Activated naive CD8-positive, alpha-beta T cell treated with anti-CD3 and anti-CD28 coated beads for 36 hours (primary cell): ENCODE results near the gene ZDHHC9. TPM values are rescaled to one million over a fixed set of nuclear protein-coding genes. Genes with fewer than 3 reads are reported as not detected.

Experiments used
- DNase-seq: peaks from one replicate; pipeline ENCODE4 v3.0.0; 2021
- H3K27ac Mint-ChIP-seq: one replicate; pipeline ENCODE4 v1.8.0; 2022; ENCODE audit warnings: mild to moderate bottlenecking, moderate library complexity, mixed read lengths
- H3K27me3 Mint-ChIP-seq: one replicate; pipeline ENCODE4 v1.8.0; 2022; ENCODE audit warnings: mild to moderate bottlenecking, mixed read lengths
- H3K36me3 Mint-ChIP-seq: one replicate; pipeline ENCODE4 v1.8.0; 2021; ENCODE audit warnings: mild to moderate bottlenecking, mixed read lengths
- H3K4me1 Mint-ChIP-seq: one replicate; pipeline ENCODE4 v1.8.0; 2021; ENCODE audit warnings: mixed read lengths
- H3K4me3 Mint-ChIP-seq: one replicate; pipeline ENCODE4 v1.8.0; 2022; ENCODE audit warnings: mild to moderate bottlenecking, moderate library complexity, mixed read lengths
- H3K9me3 Mint-ChIP-seq: one replicate; pipeline ENCODE4 v1.8.0; 2022; ENCODE audit warnings: mixed read lengths
- total RNA-seq, 2 experiments: library from RNA; stranded (reverse); gene quantifications; one replicate each; pipeline ENCODE4 v1.2.3, GENCODE V29; 2021

Gene ZDHHC9
- total RNA-seq, 2 experiments from 2014 or later: 10.9 to 12.8 TPM

DNA sequence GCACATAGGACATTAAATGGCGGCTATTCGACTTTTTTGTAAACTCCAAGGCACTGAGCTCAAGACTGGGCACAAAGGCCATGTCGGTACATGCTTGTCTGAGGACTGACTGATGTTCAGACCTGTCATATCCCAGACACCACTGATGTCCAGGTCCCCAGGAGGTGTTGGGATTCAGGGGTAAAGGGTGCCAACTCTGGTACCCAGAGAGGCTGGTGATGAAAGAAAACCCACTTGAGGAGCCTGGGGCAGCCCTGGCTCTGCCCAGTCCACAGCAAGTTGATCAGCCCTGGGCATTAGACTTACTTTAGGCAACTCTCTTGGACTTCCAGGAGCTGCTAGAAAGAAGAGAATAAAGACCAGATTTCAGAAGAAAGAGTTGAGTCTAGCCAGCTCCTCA is 45.2 kb downstream of the ZDHHC9 start:
- Mint-ChIP-seq H3K36me3 (peaks cover 26% of the 10 kb centered on the region), H3K9me3 (no peaks in the 10 kb centered on the region), H3K27ac (peak overlapping the region; percentile 76), H3K27me3 (no peaks in the 10 kb centered on the region), H3K4me3 (no peak overlapping the region), H3K4me1 (peaks cover 27% of the 10 kb centered on the region)
- no peak for DNase-seq

GRCh38 chrX:129797251-129797906 is 46.3 kb downstream of the ZDHHC9 start:
- Mint-ChIP-seq H3K27ac (no peak overlapping the region), H3K4me3 (no peak overlapping the region), H3K9me3 (no peaks in the 10 kb centered on the region), H3K27me3 (no peaks in the 10 kb centered on the region), H3K36me3 (peaks cover 26% of the 10 kb centered on the region), H3K4me1 (peaks cover 27% of the 10 kb centered on the region)
- DNase-seq: no peak

DNA sequence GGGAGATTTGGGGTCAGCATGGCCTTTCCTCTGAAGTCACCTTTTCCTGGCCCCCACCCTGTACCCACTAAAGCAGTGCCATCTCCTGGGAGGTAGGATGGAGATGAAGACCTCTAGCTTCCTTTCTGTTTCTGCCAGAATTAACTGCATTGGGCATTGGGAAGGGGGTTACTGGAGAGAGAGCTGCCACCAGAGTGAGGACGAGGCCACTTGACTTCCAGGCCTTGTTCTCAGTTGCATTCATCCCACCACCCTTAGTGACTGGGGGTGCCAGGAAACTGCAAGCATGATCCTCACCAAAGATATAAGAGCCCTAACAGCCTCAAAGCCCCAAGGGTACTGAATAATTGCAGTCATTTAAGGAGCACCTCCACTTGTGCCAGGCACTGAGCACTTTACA is 48.1 kb downstream of the ZDHHC9 start:
- DNase-seq: no peak
- peak overlapping the region; percentile 72 for H3K27ac Mint-ChIP-seq
- H3K9me3 Mint-ChIP-seq: no peaks in the 10 kb centered on the region
- H3K4me1 Mint-ChIP-seq: peaks cover 27% of the 10 kb centered on the region
- peaks cover 26% of the 10 kb centered on the region for H3K36me3 Mint-ChIP-seq
- H3K27me3 Mint-ChIP-seq: no peaks in the 10 kb centered on the region
- no peak overlapping the region for H3K4me3 Mint-ChIP-seq

DNA sequence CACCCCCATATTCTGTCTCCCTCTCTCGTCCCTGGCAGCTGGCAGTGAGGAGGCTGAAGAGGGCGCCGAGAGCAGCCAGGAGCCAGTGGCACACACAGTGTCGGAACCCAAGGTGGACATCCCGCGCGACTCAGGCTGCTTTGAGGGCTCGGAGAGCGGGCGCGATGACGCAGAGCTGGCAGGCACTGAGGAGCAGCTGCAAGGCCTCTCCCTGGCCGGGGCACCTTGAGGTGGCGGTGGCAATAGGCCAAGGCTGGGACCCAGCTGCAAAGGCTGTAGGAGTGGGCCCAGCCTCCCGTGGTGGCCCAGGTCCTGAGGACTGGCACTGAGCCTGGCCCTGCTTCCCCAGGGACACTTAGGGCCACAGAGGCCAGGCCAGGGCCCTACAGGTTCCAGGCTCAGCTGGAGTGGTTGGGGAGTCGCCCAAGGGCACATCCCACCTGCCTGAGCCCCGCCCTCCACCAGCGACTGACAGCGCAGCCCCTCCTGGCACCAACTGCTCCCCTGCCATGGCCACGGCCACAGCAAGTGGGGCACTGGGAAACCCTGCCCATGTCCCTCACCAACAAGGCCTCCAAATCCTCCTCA is 50.0 kb downstream of the ZDHHC9 start:
- Mint-ChIP-seq H3K36me3 (peaks cover 15% of the 10 kb centered on the region), H3K27ac (no peak overlapping the region), H3K9me3 (no peaks in the 10 kb centered on the region), H3K4me1 (peaks cover 16% of the 10 kb centered on the region), H3K27me3 (no peaks in the 10 kb centered on the region), H3K4me3 (no peak overlapping the region)
- DNase-seq: no peak

DNA sequence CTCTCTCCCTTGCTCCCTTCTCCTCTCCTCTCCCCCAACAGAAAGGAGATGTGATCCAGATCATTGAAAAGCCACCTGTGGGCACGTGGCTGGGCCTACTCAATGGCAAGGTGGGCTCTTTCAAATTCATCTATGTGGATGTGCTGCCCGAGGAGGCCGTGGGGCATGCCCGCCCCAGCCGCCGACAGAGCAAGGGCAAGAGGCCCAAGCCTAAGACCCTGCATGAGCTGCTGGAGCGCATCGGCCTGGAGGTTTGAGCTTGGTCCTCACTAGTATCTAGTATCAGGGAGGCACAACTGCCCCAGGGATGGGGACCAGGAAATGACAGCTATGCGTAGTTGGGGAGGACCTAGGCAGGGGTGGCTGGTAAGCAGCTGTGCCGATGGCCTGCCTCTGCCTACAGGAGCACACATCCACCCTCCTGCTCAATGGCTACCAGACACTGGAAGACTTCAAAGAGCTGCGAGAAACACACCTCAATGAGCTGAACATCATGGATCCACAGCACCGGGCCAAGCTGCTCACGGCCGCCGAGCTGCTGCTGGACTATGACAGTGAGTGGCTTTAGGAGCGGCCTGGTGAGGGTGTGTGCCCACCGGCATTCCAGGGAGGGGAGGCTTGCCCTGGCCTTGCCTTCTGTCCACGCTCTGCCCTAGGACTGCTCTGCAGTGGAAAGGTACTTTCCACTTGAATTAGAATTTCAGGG is 50.9 kb downstream of the ZDHHC9 start:
- Mint-ChIP-seq H3K36me3 (peaks cover 8% of the 10 kb centered on the region), H3K27ac (peak overlapping the region; percentile 12)

DNA sequence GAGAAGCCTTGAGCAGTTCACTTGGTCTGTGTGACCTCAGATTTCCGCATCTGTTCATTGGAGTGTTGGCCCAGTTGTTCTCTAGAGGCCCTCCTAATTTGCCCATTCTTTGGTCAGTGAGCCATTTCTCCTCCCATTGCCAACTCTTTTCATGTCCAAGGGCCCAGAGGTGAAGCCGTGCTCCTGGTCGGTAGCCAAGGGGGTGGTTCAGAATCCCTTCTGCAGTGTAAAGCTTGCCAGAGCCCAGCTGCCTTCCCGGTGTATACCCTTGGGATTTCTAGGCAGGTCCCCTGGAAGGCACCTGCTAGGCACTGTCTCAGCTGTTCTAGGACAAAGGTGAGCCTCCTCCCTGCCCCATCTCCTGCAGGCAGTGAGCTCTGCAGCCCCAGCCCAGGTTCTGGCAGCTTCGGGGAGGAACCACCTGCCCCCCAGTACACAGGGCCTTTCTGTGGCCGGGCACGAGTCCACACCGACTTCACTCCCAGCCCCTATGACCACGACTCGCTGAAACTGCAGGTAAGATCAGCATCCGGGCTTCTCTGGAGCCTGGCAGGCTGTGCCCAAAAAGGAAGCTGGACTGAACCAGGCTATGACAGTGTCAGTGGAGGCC is 51.6 kb downstream of the ZDHHC9 start:
- no peaks in the 10 kb centered on the region for H3K9me3 Mint-ChIP-seq
- no peak overlapping the region for H3K4me3 Mint-ChIP-seq
- H3K4me1 Mint-ChIP-seq: peaks cover 11% of the 10 kb centered on the region
- no peak for DNase-seq
- peak overlapping the region; percentile 27 for H3K27ac Mint-ChIP-seq
- peaks cover 11% of the 10 kb centered on the region for H3K36me3 Mint-ChIP-seq
- no peaks in the 10 kb centered on the region for H3K27me3 Mint-ChIP-seq

More for the DNA sequence above, 50.9 kb downstream of the ZDHHC9 start:
- Mint-ChIP-seq H3K27me3 (no peaks in the 10 kb centered on the region), H3K9me3 (no peaks in the 10 kb centered on the region), H3K4me3 (no peak overlapping the region), H3K4me1 (peaks cover 8% of the 10 kb centered on the region)
- DNase-seq: no peak

DNA sequence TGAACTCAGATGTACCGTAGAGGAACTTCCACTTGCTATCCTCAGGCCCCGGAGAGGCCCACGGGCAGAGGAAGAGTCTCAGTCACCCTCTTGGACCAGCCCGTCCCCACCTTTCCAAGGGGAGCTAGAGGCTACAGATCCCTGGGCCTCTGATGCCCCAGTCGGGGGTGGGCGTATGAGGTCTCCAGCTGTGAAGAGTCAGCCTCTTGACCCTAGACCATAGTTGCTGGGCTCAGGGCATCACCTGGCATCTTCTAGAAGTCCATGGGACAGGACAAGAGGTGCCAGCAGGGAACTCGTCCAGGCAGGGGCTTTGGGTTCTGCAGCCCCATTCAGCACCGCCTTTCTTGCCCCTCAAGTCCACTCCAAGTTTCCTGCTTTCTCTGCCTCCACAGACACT is 52.4 kb downstream of the ZDHHC9 start:
- H3K9me3 Mint-ChIP-seq: no peaks in the 10 kb centered on the region
- DNase-seq: no peak
- peak overlapping the region; percentile 10 for H3K27ac Mint-ChIP-seq
- no peak overlapping the region for H3K4me3 Mint-ChIP-seq
- no peaks in the 10 kb centered on the region for H3K27me3 Mint-ChIP-seq
- H3K4me1 Mint-ChIP-seq: peaks cover 14% of the 10 kb centered on the region
- H3K36me3 Mint-ChIP-seq: peaks cover 14% of the 10 kb centered on the region

- Mint-ChIP-seq H3K4me1 (peaks cover 19% of the 10 kb centered on the region), H3K9me3 (no peaks in the 10 kb centered on the region), H3K27me3 (no peaks in the 10 kb centered on the region), H3K27ac (no peak overlapping the region), H3K36me3 (peaks cover 18% of the 10 kb centered on the region), H3K4me3 (no peak overlapping the region)
- no peak for DNase-seq
Observed at GRCh38 chrX:129790808-129791207, 52.9 kb downstream of the ZDHHC9 start.

- Mint-ChIP-seq H3K9me3 (no peaks in the 10 kb centered on the region), H3K27me3 (no peaks in the 10 kb centered on the region), H3K4me1 (peaks cover 26% of the 10 kb centered on the region), H3K4me3 (no peak overlapping the region), H3K36me3 (peaks cover 25% of the 10 kb centered on the region), H3K27ac (peak overlapping the region; percentile 51)
- no peak for DNase-seq
Observed at GRCh38 chrX:129790146-129790545, 53.5 kb downstream of the ZDHHC9 start.

- peaks cover 36% of the 10 kb centered on the region for H3K36me3 Mint-ChIP-seq
- DNase-seq: no peak
- peaks cover 39% of the 10 kb centered on the region for H3K4me1 Mint-ChIP-seq
- no peaks in the 10 kb centered on the region for H3K9me3 Mint-ChIP-seq
- H3K4me3 Mint-ChIP-seq: no peak overlapping the region
- H3K27ac Mint-ChIP-seq: peak overlapping the region; percentile 58
- H3K27me3 Mint-ChIP-seq: no peaks in the 10 kb centered on the region
Observed at GRCh38 chrX:129788527-129788926, 55.2 kb downstream of the ZDHHC9 start.

DNA sequence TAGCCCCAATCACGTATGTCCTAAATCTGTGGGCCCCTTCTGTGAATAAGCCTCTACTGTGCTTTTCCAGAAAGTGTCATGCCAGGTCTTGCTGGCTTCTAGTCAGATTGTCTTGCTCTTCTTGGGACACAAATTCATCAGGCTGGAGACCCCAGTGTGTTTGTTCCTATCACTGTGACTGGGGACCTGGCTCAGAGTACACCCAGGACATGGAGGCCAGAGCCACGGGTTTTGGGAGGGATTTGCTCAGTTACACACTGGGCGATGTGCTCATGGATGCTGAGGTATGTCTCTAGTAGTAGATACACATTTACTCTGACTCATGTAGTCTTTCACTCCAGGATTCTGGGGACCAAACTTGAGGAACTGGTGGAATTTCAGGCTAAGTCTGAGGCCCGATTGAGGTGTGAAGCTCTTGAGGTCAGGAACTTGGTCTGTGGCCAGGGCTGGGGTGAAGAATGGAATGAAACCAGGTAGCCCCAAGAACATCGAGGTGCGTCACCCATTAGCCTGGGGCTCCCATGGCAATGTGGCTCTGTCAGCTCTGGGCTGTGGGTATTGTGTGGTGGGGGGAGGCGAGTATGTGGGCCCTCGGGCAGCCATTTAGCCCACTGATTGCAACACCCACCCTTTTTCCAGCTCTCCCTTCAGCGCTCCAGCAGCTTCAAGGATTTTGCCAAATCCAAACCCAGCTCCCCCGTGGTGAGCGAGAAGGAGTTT is 56.2 kb downstream of the ZDHHC9 start:
- Mint-ChIP-seq H3K27me3 (no peaks in the 10 kb centered on the region), H3K9me3 (no peaks in the 10 kb centered on the region), H3K27ac (peak overlapping the region; percentile 87), H3K4me1 (peaks cover 47% of the 10 kb centered on the region), H3K4me3 (peak overlapping the region; percentile 18), H3K36me3 (peaks cover 46% of the 10 kb centered on the region)
- no peak for DNase-seq

- Mint-ChIP-seq H3K27me3 (no peaks in the 10 kb centered on the region), H3K27ac (peak overlapping the region; percentile 86), H3K9me3 (no peaks in the 10 kb centered on the region), H3K4me1 (peaks cover 50% of the 10 kb centered on the region), H3K4me3 (peak overlapping the region; percentile 66), H3K36me3 (peaks cover 57% of the 10 kb centered on the region)
- DNase-seq: no peak
Observed at GRCh38 chrX:129786210-129786651, 57.5 kb downstream of the ZDHHC9 start.

GRCh38 chrX:129785160-129785947 is 58.3 kb downstream of the ZDHHC9 start:
- peak overlapping the region; percentile 61 for H3K4me3 Mint-ChIP-seq
- no peaks in the 10 kb centered on the region for H3K9me3 Mint-ChIP-seq
- H3K27me3 Mint-ChIP-seq: no peaks in the 10 kb centered on the region
- peaks cover 64% of the 10 kb centered on the region for H3K36me3 Mint-ChIP-seq
- H3K4me1 Mint-ChIP-seq: peaks cover 50% of the 10 kb centered on the region
- no peak for DNase-seq
- peak overlapping the region; percentile 86 for H3K27ac Mint-ChIP-seq

GRCh38 chrX:129784371-129784770 is 59.3 kb downstream of the ZDHHC9 start:
- peak overlapping the region; percentile 86 for H3K4me3 Mint-ChIP-seq
- peaks cover 50% of the 10 kb centered on the region for H3K4me1 Mint-ChIP-seq
- peak overlapping the region; percentile 87 for H3K27ac Mint-ChIP-seq
- no peaks in the 10 kb centered on the region for H3K27me3 Mint-ChIP-seq
- H3K36me3 Mint-ChIP-seq: peaks cover 68% of the 10 kb centered on the region
- no peak for DNase-seq
- H3K9me3 Mint-ChIP-seq: no peaks in the 10 kb centered on the region
